Measurements from ENCODE around the gene OR8G1. TPM values are rescaled to one million over a fixed set of nuclear protein-coding genes. Genes with fewer than 3 reads are reported as not detected.

Gene OR8G1
- total and polyA plus RNA-seq, 2 of the 8 experiments (the other 6 are each of a cell fraction or from before 2014, with no cell fraction given): not detected

- H3K79me2 ChIP-seq (ENCODE audit: control insufficient read depth in 1 of 2, insufficient read depth in 2 of 2, low read length in 2 of 2): no peaks in the 10 kb centered on the region
- no peak overlapping the region for H3K4ac ChIP-seq (replicated peaks; ENCODE audit: insufficient read length, low read depth, low read length)
- no peak overlapping the region for H3K23ac ChIP-seq (ENCODE audit: insufficient read length)
- H3K56ac ChIP-seq (replicated peaks; ENCODE audit: insufficient read length, low read depth, low read length): no peak overlapping the region
- no peak overlapping the region for H2BK15ac ChIP-seq (ENCODE audit: low read length)
- H3K9ac ChIP-seq (replicated peaks in 1 of 4; ENCODE audit: extremely low read depth in 1 of 4, low read depth in 3 of 4, low read length in 3 of 4): no peak overlapping the region
- 93% methylated on average over 2 of the region's 2 CpGs; no CpG with 5 or more reads in 1 of the 2 experiments for WGBS, 2 experiments (ENCODE audit: extremely low coverage in 1 of 2, insufficient coverage in 1 of 2, insufficient read length in 1 of 2, insufficient replicate concordance in 2 of 2, low coverage in 1 of 2, low lambda C conversion rate in 2 of 2, missing lambda C conversion rate in 1 of 2)
- no peak overlapping the region for H4K8ac ChIP-seq (ENCODE audit: extremely low read depth, insufficient read depth, low read length)
- H4K20me1 ChIP-seq (replicated peaks in 1 of 2; ENCODE audit: control insufficient read depth in 1 of 2, insufficient read depth in 2 of 2, low read length in 2 of 2): no peaks in the 10 kb centered on the region
- H2BK20ac ChIP-seq (ENCODE audit: low read length): no peak overlapping the region
- TF ChIP-seq E2F6 (IDR thresholded peaks at IDR 0.05) (no peak), YY1 (IDR thresholded peaks at IDR 0.05; ENCODE audit: low read depth, low read length) (no peak), GTF2F1 (IDR thresholded peaks at IDR 0.05; ENCODE audit: borderline replicate concordance, low read depth, low read length) (no peak)
- ChIA-PET CTCF (ENCODE audit: partially characterized antibody) (interaction anchor here (0.6 to 2.0 kb wide), 4 partner anchors 10 to 1609 kb away, joined by 3 to 6 read pairs (median 4); no protein-coding TSS in a partner anchor), POLR2A (ENCODE audit: partially characterized antibody) (no interaction called here)
- no peaks in the 10 kb centered on the region for H3K79me1 ChIP-seq (ENCODE audit: low read depth, low read length)
- H3K23me2 ChIP-seq (ENCODE audit: low read depth, low read length): no peaks in the 10 kb centered on the region
- no peak overlapping the region for H3K14ac ChIP-seq (ENCODE audit: insufficient read length)
- H3K9me3 ChIP-seq (ENCODE audit: insufficient read depth in 2 of 2, low read depth in 1 of 2, low read length in 1 of 2): no peaks in the 10 kb centered on the region
- H3K36me3 ChIP-seq (ENCODE audit: control insufficient read depth in 2 of 4, insufficient read depth in 4 of 4, low read length in 3 of 4): no peaks in the 10 kb centered on the region
- H3K27me3 ChIP-seq (replicated peaks in 1 of 4; ENCODE audit: control insufficient read depth in 3 of 4, extremely low read depth in 1 of 4, insufficient read depth in 3 of 4, low read length in 3 of 4): no peaks in the 10 kb centered on the region
- peaks cover 0 to 3% (median 0%) of the 10 kb centered on the region in 4 experiments; a peak in 1 of 7 replicates for H3K4me1 ChIP-seq (replicated peaks in 1 of 4; ENCODE audit: control insufficient read depth in 3 of 4, insufficient read depth in 4 of 4, low read length in 3 of 4)
- no peak overlapping the region for H2BK5ac ChIP-seq (ENCODE audit: low read depth, low read length)
- no peak overlapping the region for H3K4me3 ChIP-seq (ENCODE audit: extremely low read depth in 1 of 4, insufficient read depth in 2 of 4, low read depth in 3 of 4, low read length in 4 of 4)
- H2BK12ac ChIP-seq (ENCODE audit: low read depth, low read length): no peak overlapping the region
- H3K18ac ChIP-seq (ENCODE audit: extremely low read depth, low read length): no peak overlapping the region
- H4K91ac ChIP-seq (replicated peaks; ENCODE audit: insufficient read length, low read length): no peak overlapping the region
- FAIRE-seq: no peak
- no peak overlapping the region for H3K4me2 ChIP-seq (ENCODE audit: insufficient read depth in 1 of 2, low read depth in 2 of 2, low read length in 2 of 2)
- no peak overlapping the region for H3K27ac ChIP-seq (ENCODE audit: low read depth, low read length)
- no peak overlapping the region for H2AFZ ChIP-seq (ENCODE audit: low read length)
- no peak overlapping the region for H4K5ac ChIP-seq (ENCODE audit: insufficient read length, low read depth, low read length)
- DNase-seq (ENCODE audit: low read depth in 1 of 2, low spot score in 2 of 2): no peak
- no peak overlapping the region for H2BK120ac ChIP-seq (replicated peaks; ENCODE audit: low read depth, low read length)
- H2AK5ac ChIP-seq (ENCODE audit: low read depth, low read length): no peak overlapping the region
Measured at GRCh38 chr11:124197999-124198398, 42.9 kb upstream of the OR8G1 start.

All from H1 (cell line).